HG02840 (cell line): ENCODE measurements around the gene SYNE1.

Source experiments
- ATAC-seq: cut with Tn5 transposase; IDR thresholded peaks from one replicate; pipeline ENCODE4 v1.9.1; 2021; ENCODE audit warnings: mild to moderate bottlenecking, moderate library complexity, moderate number of reproducible peaks; ENCODE audit not compliant: unreplicated experiment, low FRiP score

SYNE1 gene

GRCh38 chr6:152259234-152259633, 377.9 kb downstream of the SYNE1 start:
- ATAC-seq, result no peak

- no peak for ATAC-seq
These were observed 379.6 kb downstream of the SYNE1 start for GRCh38 chr6:152257581-152257980.

GRCh38 chr6:152250127-152250526, 387.0 kb downstream of the SYNE1 start:
- no peak for ATAC-seq

GRCh38 chr6:152248980-152249379, 388.2 kb downstream of the SYNE1 start:
- no peak for ATAC-seq

GRCh38 chr6:152246554-152247337, 390.4 kb downstream of the SYNE1 start:
- ATAC-seq, result no peak

- no peak for ATAC-seq
These were observed 392.0 kb downstream of the SYNE1 start for GRCh38 chr6:152244998-152245630.

GRCh38 chr6:152241013-152241766, 396.0 kb downstream of the SYNE1 start:
- no peak for ATAC-seq

- no peak for ATAC-seq
These were observed 396.7 kb downstream of the SYNE1 start for GRCh38 chr6:152240436-152240835.

- ATAC-seq, result no peak
These were observed 400.6 kb downstream of the SYNE1 start for GRCh38 chr6:152236370-152237097.

GRCh38 chr6:152233547-152234320, 403.4 kb downstream of the SYNE1 start:
- no peak for ATAC-seq

- ATAC-seq, result no peak
These were observed 404.5 kb downstream of the SYNE1 start for GRCh38 chr6:152232501-152233151.

- ATAC-seq, result no peak
These were observed 407.8 kb downstream of the SYNE1 start for GRCh38 chr6:152229330-152229729.

- ATAC-seq, result no peak
These were observed 411.0 kb downstream of the SYNE1 start for GRCh38 chr6:152226119-152226518.

GRCh38 chr6:152225241-152225934, 411.8 kb downstream of the SYNE1 start:
- no peak for ATAC-seq

GRCh38 chr6:152223636-152224035, 413.5 kb downstream of the SYNE1 start:
- no peak for ATAC-seq

- ATAC-seq, result no peak
These were observed 415.1 kb downstream of the SYNE1 start for GRCh38 chr6:152221806-152222628.

- no peak for ATAC-seq
These were observed 416.4 kb downstream of the SYNE1 start for GRCh38 chr6:152220786-152221185.

GRCh38 chr6:152218887-152219286, 418.3 kb downstream of the SYNE1 start:
- ATAC-seq, result no peak
